Lung (tissue), 12 donors: ENCODE data around the gene OTOP3. TPM values are rescaled to one million over a fixed set of nuclear protein-coding genes. Genes with fewer than 3 reads are reported as not detected.

Experiments
- ATAC-seq: fragments of 200-7000 bp; cut with Tn5 transposase; one replicate; pipeline ENCODE4 v1.9.1; 2020; ENCODE audit warnings: moderate number of reproducible peaks; ENCODE audit not compliant: insufficient read depth, low FRiP score
- DNase-seq, 3 donors: peaks; one replicate each; pipeline ENCODE4 v3.0.0-alpha.2; 2013 to 2017
- H3K27ac ChIP-seq, 2 donors: one replicate each; pipeline ENCODE4 v1.5.1; 2013; ENCODE audit warnings: mild to moderate bottlenecking in 2 of 2, moderate library complexity in 2 of 2, control low read depth in 1 of 2, inconsistent platforms in 1 of 2, low read depth in 1 of 2, low read length in 1 of 2
- H3K27me3 ChIP-seq, 3 donors: one replicate each; pipeline ENCODE4 v1.5.1; 2013; ENCODE audit warnings: low read length in 2 of 3; ENCODE audit not compliant: control insufficient read depth in 3 of 3, insufficient read depth in 3 of 3
- H3K36me3 ChIP-seq, 4 donors: one replicate each; pipeline ENCODE4 v1.5.1; 2013; ENCODE audit warnings: low read length in 4 of 4, mild to moderate bottlenecking in 1 of 4, moderate library complexity in 1 of 4; ENCODE audit not compliant: control insufficient read depth in 4 of 4, insufficient read depth in 4 of 4
- H3K4me1 ChIP-seq, 5 donors: one replicate each; pipeline ENCODE4 v1.5.1; 2013; ENCODE audit warnings: low read length in 5 of 5, mild to moderate bottlenecking in 2 of 5, moderate library complexity in 1 of 5; ENCODE audit not compliant: control insufficient read depth in 5 of 5, insufficient read depth in 5 of 5
- H3K4me3 ChIP-seq: one replicate; pipeline ENCODE4 v1.5.1; 2013; ENCODE audit warnings: mild to moderate bottlenecking, control low read depth, moderate library complexity
- H3K9ac ChIP-seq, 2 donors: one replicate each; pipeline ENCODE4 v1.5.1; 2013; ENCODE audit warnings: low read length in 2 of 2, control low read depth in 1 of 2; ENCODE audit not compliant: insufficient read depth in 1 of 2
- H3K9me3 ChIP-seq, 4 donors: one replicate each; pipeline ENCODE4 v1.5.1; 2013; ENCODE audit warnings: low read length in 3 of 4, mild to moderate bottlenecking in 1 of 4, moderate library complexity in 1 of 4; ENCODE audit not compliant: control insufficient read depth in 4 of 4, insufficient read depth in 3 of 4
- CTCF ChIP-seq: IDR thresholded peaks from 2 replicates; pipeline ENCODE4 v1.5.1; 2012; ENCODE audit warnings: mild to moderate bottlenecking; ENCODE audit errors: control extremely low read depth, extremely low read depth
- WGBS, 2 donors: extraction: QIAGEN DNeasy Blood & Tissue Kit; methylation state at CpG; one replicate each; pipeline ENCODE4 v1.1.7; 2013; 5-methylcytosine and 5-hydroxymethylcytosine counted together
- polyA plus RNA-seq, 2 donors: library from polyadenylated mRNA; stranded (reverse); fragments of 200-250 nt; gene quantifications; one replicate each; pipeline ENCODE4 v1.2.1, GENCODE V29; 2013
- total RNA-seq, 2 donors: library from RNA; depleted of rRNA in 1 of 2; stranded (reverse); fragments of >200 nt in 1 of 2; gene quantifications; one replicate each; pipeline ENCODE4 v1.2.1, GENCODE V29; 2014 to 2021
- donor health status: control.
- donor health status: control.
- donor health status: Bipolar disorder and iron deficiency.
- donor health status: healthy.
- donor health status: DM: yes; HTN: yes; CAD: no.

OTOP3 gene
- total and polyA plus RNA-seq, 4 donors = not detected

DNA sequence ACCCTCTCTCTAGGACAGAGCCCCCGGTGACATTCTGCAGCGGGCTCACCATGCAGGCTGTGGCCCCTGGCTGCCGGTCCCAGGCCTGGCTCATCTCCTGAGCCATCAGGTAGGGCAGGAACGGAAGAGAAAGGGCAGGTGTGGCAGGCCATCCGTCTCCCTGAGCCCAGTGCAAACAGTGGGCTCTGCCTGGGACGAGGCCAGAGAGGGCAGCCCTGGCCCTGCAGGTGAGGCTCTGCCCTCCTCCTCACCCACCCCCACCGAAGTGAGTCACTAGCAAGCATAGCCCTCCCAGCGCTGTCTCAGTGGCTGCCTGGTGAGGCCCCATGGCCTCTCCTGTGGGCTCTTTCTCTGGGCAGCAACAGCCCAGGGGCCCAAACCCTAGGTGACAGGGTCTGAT lies 14.5 kb downstream of the OTOP3 start:
- 63 to 73% methylated on average over 8 of the region's 8 CpGs for WGBS, 2 donors
- H3K4me1 ChIP-seq = no peaks in the 10 kb centered on the region
- H3K36me3 ChIP-seq = peaks cover 0 to 11% (median 0%) of the 10 kb centered on the region in 4 donors
- no peak for TF ChIP-seq CTCF
- DNase-seq = no peak
- no peak for ATAC-seq
- H3K27me3 ChIP-seq = no peaks in the 10 kb centered on the region
- no peak overlapping the region for H3K4me3 ChIP-seq
- H3K27ac ChIP-seq = no peak overlapping the region
- no peak overlapping the region for H3K9ac ChIP-seq
- H3K9me3 ChIP-seq = no peaks in the 10 kb centered on the region

GRCh38 chr17:74951065-74951464 lies 15.4 kb downstream of the OTOP3 start:
- Histone ChIP-seq H3K4me1 (no peaks in the 10 kb centered on the region), H3K27me3 (no peaks in the 10 kb centered on the region), H3K27ac (no peak overlapping the region), H3K9ac (no peak overlapping the region), H3K9me3 (no peaks in the 10 kb centered on the region), H3K36me3 (peaks cover 0 to 11% (median 0%) of the 10 kb centered on the region in 4 donors), H3K4me3 (no peak overlapping the region)
- 75 to 88% methylated on average over 3 of the region's 3 CpGs for WGBS, 2 donors
- TF ChIP-seq CTCF = no peak
- ATAC-seq = no peak
- no peak for DNase-seq

- Histone ChIP-seq H3K27me3 (no peaks in the 10 kb centered on the region), H3K4me3 (no peak overlapping the region), H3K9me3 (no peaks in the 10 kb centered on the region), H3K4me1 (no peaks in the 10 kb centered on the region), H3K27ac (no peak overlapping the region), H3K9ac (no peak overlapping the region), H3K36me3 (peaks cover 0 to 11% (median 0%) of the 10 kb centered on the region in 4 donors)
- no peak for DNase-seq
- ATAC-seq = no peak
- WGBS, 2 donors = 73 to 81% methylated on average over 30 to 32 of the region's 32 CpGs
- TF ChIP-seq CTCF = no peak
Observed at GRCh38 chr17:74951680-74952421, 16.2 kb downstream of the OTOP3 start.
